ENCODE measurements around the gene COL5A1.
A peak's percentile ranks its signal among the peaks of the same experiment; 100 is the strongest.

COL5A1 gene

GRCh38 chr9:134752471-134753168 lies 111.0 kb downstream of the COL5A1 start:
- no peaks in the 10 kb centered on the region for H3K27me3 Mint-ChIP-seq (ENCODE audit: low read depth)
- H3K4me1 Mint-ChIP-seq = peaks cover 16% of the 10 kb centered on the region
- TF ChIP-seq CTCF (IDR thresholded peaks at IDR 0.05; ENCODE audit: unreplicated experiment in 3 of 3) = no peak
- H3K9me3 Mint-ChIP-seq = no peaks in the 10 kb centered on the region
- H3K27ac Mint-ChIP-seq = no peak overlapping the region
- no peak overlapping the region for H3K4me3 Mint-ChIP-seq
- H3K36me3 Mint-ChIP-seq (ENCODE audit: low read depth) = peaks cover 29% of the 10 kb centered on the region

- no peak for TF ChIP-seq CTCF (IDR thresholded peaks at IDR 0.05; ENCODE audit: unreplicated experiment in 3 of 3)
- Mint-ChIP-seq H3K9me3 (no peaks in the 10 kb centered on the region), H3K27ac (no peak overlapping the region), H3K27me3 (ENCODE audit: low read depth) (no peaks in the 10 kb centered on the region), H3K4me3 (no peak overlapping the region), H3K36me3 (ENCODE audit: low read depth) (peaks cover 25% of the 10 kb centered on the region), H3K4me1 (peaks cover 15% of the 10 kb centered on the region)
These were observed 111.6 kb downstream of the COL5A1 start for GRCh38 chr9:134753191-134753590.

GRCh38 chr9:134755221-134755907 lies 113.8 kb downstream of the COL5A1 start:
- Mint-ChIP-seq H3K4me1 (peaks cover 14% of the 10 kb centered on the region), H3K36me3 (ENCODE audit: low read depth) (peaks cover 21% of the 10 kb centered on the region), H3K27ac (peak overlapping the region in 2 of 3 experiments; percentile 33 to 63), H3K27me3 (ENCODE audit: low read depth) (no peaks in the 10 kb centered on the region), H3K9me3 (no peaks in the 10 kb centered on the region), H3K4me3 (no peak overlapping the region)
- TF ChIP-seq CTCF (IDR thresholded peaks at IDR 0.05; ENCODE audit: unreplicated experiment in 3 of 3) = no peak

- peaks cover 29% of the 10 kb centered on the region for H3K36me3 Mint-ChIP-seq (ENCODE audit: low read depth)
- TF ChIP-seq CTCF (IDR thresholded peaks at IDR 0.05; ENCODE audit: unreplicated experiment in 3 of 3) = no peak
- H3K4me1 Mint-ChIP-seq = peaks cover 14% of the 10 kb centered on the region
- H3K9me3 Mint-ChIP-seq = no peaks in the 10 kb centered on the region
- no peaks in the 10 kb centered on the region for H3K27me3 Mint-ChIP-seq (ENCODE audit: low read depth)
- H3K4me3 Mint-ChIP-seq = no peak overlapping the region
- H3K27ac Mint-ChIP-seq = no peak overlapping the region
These were observed 114.5 kb downstream of the COL5A1 start for GRCh38 chr9:134756098-134756497.

GRCh38 chr9:134757216-134757975 lies 115.8 kb downstream of the COL5A1 start:
- no peak overlapping the region for H3K4me3 Mint-ChIP-seq
- H3K4me1 Mint-ChIP-seq = peaks cover 14% of the 10 kb centered on the region
- no peaks in the 10 kb centered on the region for H3K9me3 Mint-ChIP-seq
- H3K36me3 Mint-ChIP-seq (ENCODE audit: low read depth) = peaks cover 32% of the 10 kb centered on the region
- no peak overlapping the region for H3K27ac Mint-ChIP-seq
- no peak for TF ChIP-seq CTCF (IDR thresholded peaks at IDR 0.05; ENCODE audit: unreplicated experiment in 3 of 3)
- H3K27me3 Mint-ChIP-seq (ENCODE audit: low read depth) = no peaks in the 10 kb centered on the region

Measured in nephron (organoid).